ENCODE data around the gene AP5B1. TPM values are rescaled to one million over a fixed set of nuclear protein-coding genes. Genes with fewer than 3 reads are reported as not detected.

AP5B1 gene
- total RNA-seq, 1 experiment from 2014 or later: 9.4 TPM

- Histone ChIP-seq H2AFZ (ENCODE audit: low read length) (no peak overlapping the region), H3K27ac (ENCODE audit: insufficient read length, low read depth, low read length) (no peak overlapping the region)
- H3K27me3 Mint-ChIP-seq (ENCODE audit: low read depth): peaks cover 16% of the 10 kb centered on the region
Observed at GRCh38 chr11:65793144-65793581, 12.4 kb upstream of the AP5B1 start.

More at GRCh38 chr11:65793144-65793581, 12.4 kb upstream of the AP5B1 start:
- H2BK5ac ChIP-seq (ENCODE audit: insufficient read length, low read length): no peak overlapping the region
- WGBS (ENCODE audit: extremely low coverage, insufficient read length, low lambda C conversion rate): no CpG with 5 or more reads among the region's 16 CpGs
- peak overlapping the region in 1 of 2 experiments; percentile 62; a peak in 1 of 5 replicates for H3K4me3 Mint-ChIP-seq
- H4K20me1 ChIP-seq (ENCODE audit: control insufficient read depth, insufficient read depth, insufficient read length): no peaks in the 10 kb centered on the region
- no peaks in the 10 kb centered on the region; a peak in 1 of 5 replicates for H3K9me3 Mint-ChIP-seq
- no peaks in the 10 kb centered on the region for H3K23me2 ChIP-seq (ENCODE audit: insufficient read length, low read depth, low read length, poor library complexity, severe bottlenecking)
- no peak overlapping the region; the same call in 1 of the 2 replicates for H3K14ac ChIP-seq (ENCODE audit: insufficient read depth, low read length)
- H2BK15ac ChIP-seq (ENCODE audit: low read depth, low read length): no peak overlapping the region
- no peak for TF ChIP-seq CTCF (conservative IDR thresholded peaks at IDR 0.05)
- H3K9me3 ChIP-seq (ENCODE audit: control insufficient read depth, low read depth, low read length): no peaks in the 10 kb centered on the region
- no peak overlapping the region for H3K18ac ChIP-seq (ENCODE audit: insufficient read length, low read depth, low read length)
- no peak overlapping the region for H3K4me2 ChIP-seq (ENCODE audit: insufficient read depth, insufficient read length, low read length)
- H2BK120ac ChIP-seq (ENCODE audit: low read depth, low read length, poor library complexity, severe bottlenecking): no peak overlapping the region
- H3K56ac ChIP-seq (ENCODE audit: insufficient read length, low read depth, low read length): no peak overlapping the region
- H4K8ac ChIP-seq (replicated peaks; ENCODE audit: insufficient read length, low read depth, low read length): no peak overlapping the region
- no peak overlapping the region for H2AK5ac ChIP-seq (ENCODE audit: insufficient read length, low read length)
- H3K23ac ChIP-seq (ENCODE audit: insufficient read length, low read depth, low read length): no peak overlapping the region
- no peaks in the 10 kb centered on the region for H3K27me3 ChIP-seq (ENCODE audit: insufficient read depth, low read length)
- H3K36me3 Mint-ChIP-seq (ENCODE audit: insufficient read depth in 1 of 3, low read depth in 3 of 3): peaks cover 0 to 6% (median under 1%) of the 10 kb centered on the region in 3 experiments; a peak in 1 of 7 replicates
- no peaks in the 10 kb centered on the region for H3K79me1 ChIP-seq (ENCODE audit: insufficient read depth, low read depth, low read length, poor library complexity, severe bottlenecking)
- H2BK12ac ChIP-seq (ENCODE audit: insufficient read length, low read depth, low read length): no peak overlapping the region
- no peak overlapping the region for H3K4ac ChIP-seq (ENCODE audit: low read depth, low read length)
- DNase-seq: no peak
- no peak overlapping the region for H4K91ac ChIP-seq (ENCODE audit: insufficient read length, low read depth, low read length)
- peaks cover 40 to 50% of the 10 kb centered on the region in 2 experiments for H3K4me1 Mint-ChIP-seq
- no peak overlapping the region for H3T11ph ChIP-seq (ENCODE audit: low read length)
- no peak overlapping the region for H2BK20ac ChIP-seq (ENCODE audit: low read depth, low read length, poor library complexity, severe bottlenecking)
- no peak overlapping the region for H3K9ac ChIP-seq (ENCODE audit: extremely low read depth, insufficient read length, low read length)
- peaks cover 3% of the 10 kb centered on the region; the same call in 1 of the 2 replicates for H3K4me1 ChIP-seq (ENCODE audit: insufficient read depth, low read length)
- no peak overlapping the region for H3K27ac Mint-ChIP-seq
- H3K79me2 ChIP-seq (ENCODE audit: insufficient read depth, low read length): no peaks in the 10 kb centered on the region
- H4K5ac ChIP-seq (ENCODE audit: insufficient read length, low read depth, low read length): no peak overlapping the region
